GM18861 (cell line): ENCODE data around the gene RYK.
"Not testable (repeated sequence)": the region's sequence is repeated elsewhere in the genome, so short reads cannot be mapped to it uniquely, and the experiment has no call there.

Experiments
- ATAC-seq: cut with Tn5 transposase; IDR thresholded peaks from one replicate; pipeline ENCODE4 v1.9.1; 2021; ENCODE audit not compliant: unreplicated experiment

Gene RYK

GRCh38 chr3:134224796-134225156 is 25.9 kb downstream of the RYK start:
- ATAC-seq, result not testable (repeated sequence)

- no peak for ATAC-seq
These were observed 27.8 kb downstream of the RYK start for GRCh38 chr3:134222835-134223234.

- ATAC-seq, result no peak
These were observed 33.8 kb downstream of the RYK start for GRCh38 chr3:134216851-134217250.

GRCh38 chr3:134216191-134216764 is 34.4 kb downstream of the RYK start:
- ATAC-seq, result no peak

- no peak for ATAC-seq
These were observed 36.4 kb downstream of the RYK start for GRCh38 chr3:134214239-134214638.

GRCh38 chr3:134212967-134213665 is 37.5 kb downstream of the RYK start:
- ATAC-seq, result peak; percentile 73

GRCh38 chr3:134211797-134212196 is 38.9 kb downstream of the RYK start:
- ATAC-seq, result peak; percentile 73

GRCh38 chr3:134205451-134205850 is 45.2 kb downstream of the RYK start:
- ATAC-seq, result no peak

GRCh38 chr3:134201201-134202130 is 49.2 kb downstream of the RYK start:
- no peak for ATAC-seq

- ATAC-seq, result not testable (repeated sequence)
These were observed 50.8 kb downstream of the RYK start for GRCh38 chr3:134199880-134200279.

GRCh38 chr3:134199240-134199639 is 51.4 kb downstream of the RYK start:
- ATAC-seq, result no peak

GRCh38 chr3:134198414-134198813 is 52.2 kb downstream of the RYK start:
- no peak for ATAC-seq

GRCh38 chr3:134197681-134198261 is 52.9 kb downstream of the RYK start:
- peak; percentile 75 for ATAC-seq

- no peak for ATAC-seq
These were observed 56.4 kb downstream of the RYK start for GRCh38 chr3:134194247-134194646.

- ATAC-seq, result no peak
These were observed 60.4 kb downstream of the RYK start for GRCh38 chr3:134190250-134190649.

- no peak for ATAC-seq
These were observed 60.8 kb downstream of the RYK start for GRCh38 chr3:134189849-134190248.

- ATAC-seq, result no peak
These were observed 64.3 kb downstream of the RYK start for GRCh38 chr3:134186391-134186790.

- ATAC-seq, result no peak
These were observed 69.9 kb downstream of the RYK start for GRCh38 chr3:134180761-134181160.

GRCh38 chr3:134179508-134179907 is 71.2 kb downstream of the RYK start:
- no peak for ATAC-seq

GRCh38 chr3:134163096-134163495 is 87.6 kb downstream of the RYK start:
- ATAC-seq, result no peak

- no peak for ATAC-seq
These were observed 88.6 kb downstream of the RYK start for GRCh38 chr3:134161898-134162615.
